SK-N-MC (cell line): Measurements from ENCODE around the gene TBX21.

Source experiments
- EZH2 ChIP-seq: fragments of 200-600 bp; sonication (generic); IDR thresholded peaks from one replicate; pipeline ENCODE4 v1.6.1; 2017; ENCODE audit warnings: antibody characterized with exemption
- POLR2AphosphoS5 ChIP-seq: IDR thresholded peaks from 2 replicates; pipeline ENCODE4 v1.6.1; 2012; ENCODE audit warnings: mild to moderate bottlenecking, low read depth, low read length, borderline replicate concordance

GRCh38 chr17:47760409-47761140 lies 27.5 kb downstream of the TBX21 start:
- TF ChIP-seq POLR2AphosphoS5 (no peak), EZH2 (no peak)
